GM19328 (cell line): ENCODE measurements around the gene CSF3.

Experiments
- ATAC-seq: cut with Tn5 transposase; IDR thresholded peaks from one replicate; pipeline ENCODE4 v1.9.1; 2021; ENCODE audit warnings: mild to moderate bottlenecking, moderate library complexity; ENCODE audit not compliant: unreplicated experiment

CSF3 gene

GRCh38 chr17:40015005-40015997, at the start of gene CSF3:
Gene CSF3 (plus strand): TSS chr17:40015440. CDS start chr17:40015475, 35 bp downstream.
- ATAC-seq = no peak

- no peak for ATAC-seq
These were observed 48.5 kb upstream of the CSF3 start for GRCh38 chr17:39966771-39967170.

GRCh38 chr17:39968761-39969160, 46.5 kb upstream of the CSF3 start:
- no peak for ATAC-seq

GRCh38 chr17:39969375-39969774, 45.9 kb upstream of the CSF3 start:
- ATAC-seq = no peak

- ATAC-seq = no peak
These were observed 45.0 kb upstream of the CSF3 start for GRCh38 chr17:39970157-39970692.

GRCh38 chr17:39971076-39971603, 44.1 kb upstream of the CSF3 start:
- ATAC-seq = no peak

GRCh38 chr17:39972271-39972670, 43.0 kb upstream of the CSF3 start:
- ATAC-seq = no peak

- no peak for ATAC-seq
These were observed 41.7 kb upstream of the CSF3 start for GRCh38 chr17:39973496-39973895.

GRCh38 chr17:39974433-39974832, 40.8 kb upstream of the CSF3 start:
- no peak for ATAC-seq

- ATAC-seq = no peak
These were observed 39.4 kb upstream of the CSF3 start for GRCh38 chr17:39975801-39976200.

- no peak for ATAC-seq
These were observed 36.1 kb upstream of the CSF3 start for GRCh38 chr17:39979016-39979670.

GRCh38 chr17:39979893-39980350, 35.3 kb upstream of the CSF3 start:
- ATAC-seq = peak; percentile 14

GRCh38 chr17:39980351-39981206, 34.7 kb upstream of the CSF3 start, which contains the start of gene PSMD3:
Gene PSMD3 (plus strand): TSS chr17:39980807. CDS start chr17:39980971, 164 bp downstream.
- ATAC-seq = peak; percentile 93

- ATAC-seq = no peak
These were observed 34.0 kb upstream of the CSF3 start for GRCh38 chr17:39981207-39981741.

- no peak for ATAC-seq
These were observed 33.4 kb upstream of the CSF3 start for GRCh38 chr17:39981766-39982375.

GRCh38 chr17:39988206-39988810, 26.9 kb upstream of the CSF3 start:
- no peak for ATAC-seq

- ATAC-seq = no peak
These were observed 20.8 kb upstream of the CSF3 start for GRCh38 chr17:39994448-39994847.

GRCh38 chr17:39995438-39995837, 19.8 kb upstream of the CSF3 start:
- ATAC-seq = no peak

- ATAC-seq = no peak
These were observed 19.1 kb upstream of the CSF3 start for GRCh38 chr17:39996162-39996561.
